IMR-90 (cell line): ENCODE data around the gene STAT4. TPM values are rescaled to one million over a fixed set of nuclear protein-coding genes. Genes with fewer than 3 reads are reported as not detected.

Source experiments
- ATAC-seq: fragments of 200-7000 bp; cut with Tn5 transposase; 2 replicates; pipeline ENCODE4 v1.9.1; 2020; ENCODE audit warnings: low read depth, mild to moderate bottlenecking, moderate library complexity
- BruUV-seq: library from RNA; stranded (reverse); fragments of 400-500 nt; replicated peaks from 2 replicates; lab custom pipeline; 2021; lab: Mats Ljungman, UMichigan
- CTCF ChIA-PET: fragments of 300-600 bp; formaldehyde crosslinking; extraction: SDS; loops from one replicate; lab custom pipeline; 2021; ENCODE audit warnings: antibody characterized with exemption; lab: Yijun Ruan, JAX
- POLR2A ChIA-PET: fragments of 300-600 bp; sonication (Branson Sonifier 250); formaldehyde crosslinking; loops from one replicate; lab custom pipeline; 2022; ENCODE audit warnings: antibody characterized with exemption; ENCODE audit not compliant: unreplicated experiment; lab: Charles Lee
- DNase-seq: peaks from one replicate; pipeline ENCODE4 v3.0.0; 2013
- H2AFZ ChIP-seq: replicated peaks from 2 replicates; pipeline ENCODE3; 2013; ENCODE audit warnings: low read length, mild to moderate bottlenecking; ENCODE audit not compliant: poor library complexity
- H2AK5ac ChIP-seq: 2 replicates; pipeline ENCODE4 v1.6.1; 2013; ENCODE audit warnings: low read depth, low read length, inconsistent platforms
- H2AK9ac ChIP-seq: replicated peaks from 2 replicates; pipeline ENCODE3; 2013; ENCODE audit warnings: mild to moderate bottlenecking, low read depth, low read length, moderate library complexity; ENCODE audit not compliant: poor library complexity
- H2BK120ac ChIP-seq: 2 replicates; pipeline ENCODE4 v1.6.1; 2013; ENCODE audit warnings: low read depth, low read length, inconsistent platforms
- H2BK15ac ChIP-seq: 3 replicates; pipeline ENCODE4 v1.6.1; 2013; ENCODE audit warnings: low read depth, low read length, inconsistent platforms
- H2BK20ac ChIP-seq: 2 replicates; pipeline ENCODE4 v1.6.1; 2013; ENCODE audit warnings: low read depth, mild to moderate bottlenecking, inconsistent platforms, low read length, moderate library complexity
- H2BK5ac ChIP-seq: 2 replicates; pipeline ENCODE4 v1.6.1; 2013; ENCODE audit warnings: mild to moderate bottlenecking, low read depth, low read length, inconsistent platforms; ENCODE audit not compliant: poor library complexity, severe bottlenecking
- H3K14ac ChIP-seq: replicated peaks from 2 replicates; pipeline ENCODE4 v1.6.1; 2013; ENCODE audit warnings: low read depth, low read length, inconsistent platforms
- H3K18ac ChIP-seq: 2 replicates; pipeline ENCODE4 v1.6.1; 2013; ENCODE audit warnings: low read depth, low read length, control low read depth
- H3K23ac ChIP-seq: 2 replicates; pipeline ENCODE4 v1.6.1; 2013; ENCODE audit warnings: low read depth, low read length, inconsistent platforms
- H3K27ac ChIP-seq: 2 replicates; pipeline ENCODE4 v1.5.1; 2013; ENCODE audit warnings: mild to moderate bottlenecking, control low read depth, low read length; ENCODE audit not compliant: insufficient read depth
- H3K27me3 ChIP-seq: 2 replicates; pipeline ENCODE4 v1.6.1; 2013; ENCODE audit warnings: low read length; ENCODE audit not compliant: control insufficient read depth, insufficient read depth
- H3K36me3 ChIP-seq: 2 replicates; pipeline ENCODE4 v1.6.1; 2013; ENCODE audit warnings: low read length, mixed read lengths; ENCODE audit not compliant: control insufficient read depth, insufficient read depth
- H3K4ac ChIP-seq: 2 replicates; pipeline ENCODE4 v1.6.1; 2013; ENCODE audit warnings: low read depth, low read length, inconsistent platforms
- H3K4me1 ChIP-seq: 2 replicates; pipeline ENCODE4 v1.6.1; 2013; ENCODE audit warnings: low read length, mixed read lengths; ENCODE audit not compliant: control insufficient read depth, insufficient read depth
- H3K4me2 ChIP-seq: 2 replicates; pipeline ENCODE4 v1.6.1; 2013; ENCODE audit warnings: low read depth, mild to moderate bottlenecking, control low read depth, low read length, moderate library complexity
- H3K4me3 ChIP-seq: 2 replicates; pipeline ENCODE4 v1.5.1; 2013; ENCODE audit warnings: low read depth, mild to moderate bottlenecking, control low read depth, low read length, moderate library complexity; ENCODE audit not compliant: insufficient read depth
- H3K56ac ChIP-seq: 2 replicates; pipeline ENCODE4 v1.6.1; 2013; ENCODE audit warnings: low read length, inconsistent platforms; ENCODE audit not compliant: insufficient read depth; ENCODE audit errors: extremely low read depth
- H3K79me1 ChIP-seq, 2 experiments: 2 replicates each; pipeline ENCODE4 v1.6.1; 2013; ENCODE audit warnings: low read length in 2 of 2, inconsistent platforms in 1 of 2, low read depth in 1 of 2
- H3K9ac ChIP-seq: 2 replicates; pipeline ENCODE4 v1.6.1; 2013; ENCODE audit warnings: low read depth, low read length, control low read depth
- H3K9me1 ChIP-seq: 2 replicates; pipeline ENCODE4 v1.6.1; 2013; ENCODE audit warnings: low read length, inconsistent platforms; ENCODE audit not compliant: insufficient read depth
- H3K9me3 ChIP-seq: 2 replicates; pipeline ENCODE4 v1.6.1; 2013; ENCODE audit warnings: low read length; ENCODE audit not compliant: control insufficient read depth, insufficient read depth
- H4K20me1 ChIP-seq: 2 replicates; pipeline ENCODE4 v1.6.1; 2013; ENCODE audit warnings: low read length, inconsistent platforms; ENCODE audit not compliant: insufficient read depth
- H4K5ac ChIP-seq: 2 replicates; pipeline ENCODE4 v1.6.1; 2013; ENCODE audit warnings: mild to moderate bottlenecking, low read depth, low read length, control low read depth
- H4K8ac ChIP-seq, 2 experiments: 2 replicates each; pipeline ENCODE4 v1.6.1; 2013; ENCODE audit warnings: low read depth in 2 of 2, low read length in 2 of 2, control low read depth in 1 of 2, inconsistent platforms in 1 of 2
- H4K91ac ChIP-seq: 2 replicates; pipeline ENCODE4 v1.6.1; 2013; ENCODE audit warnings: low read depth, low read length, inconsistent platforms; ENCODE audit not compliant: insufficient read depth
- BHLHE40 ChIP-seq: fragments of 150-350 bp; IDR thresholded peaks from 2 replicates; pipeline ENCODE4 v1.6.1; 2016; ENCODE audit warnings: mild to moderate bottlenecking, low read depth, low read length
- CEBPB ChIP-seq: IDR thresholded peaks from 2 replicates; pipeline ENCODE4 v1.6.1; 2012; ENCODE audit warnings: low read depth, low read length, improper control_type of control experiment
- FOS ChIP-seq: fragments of 150-350 bp; IDR thresholded peaks from 2 replicates; pipeline ENCODE4 v1.6.1; 2016; ENCODE audit warnings: low read depth, low read length
- MAFK ChIP-seq: IDR thresholded peaks from 2 replicates; pipeline ENCODE4 v1.6.1; 2012; ENCODE audit warnings: low read depth, low read length, improper control_type of control experiment
- MAZ ChIP-seq: IDR thresholded peaks from 2 replicates; pipeline ENCODE4 v1.6.1; 2012; ENCODE audit warnings: low read depth, mild to moderate bottlenecking, low read length, improper control_type of control experiment, moderate library complexity, borderline replicate concordance
- RFX5 ChIP-seq: IDR thresholded peaks from 2 replicates; pipeline ENCODE4 v1.8.0; 2012; ENCODE audit warnings: low read depth, mild to moderate bottlenecking, low read length, moderate library complexity
- WGBS, 2 experiments: methylation state at CpG; one replicate each; pipeline versions ENCODE4 v1.1.5 to v1.1.7; 2013; ENCODE audit warnings: missing lambda C conversion rate in 2 of 2; ENCODE audit not compliant: insufficient read length in 1 of 2; ENCODE audit errors: extremely low coverage in 2 of 2; 5-methylcytosine and 5-hydroxymethylcytosine counted together
- dilution Hi-C: fragments of 300-500 bp; cut with HindIII; formaldehyde crosslinking; loops from one replicate; pipeline ENCODE4 v1.14.3; 2018; ENCODE audit warnings: low sequenced_read_pairs; ENCODE audit not compliant: unreplicated experiment
- in situ Hi-C: fragments of 300-500 bp; cut with MboI; formaldehyde crosslinking; loops from 3 replicates; pipeline ENCODE4 v1.14.3; 2019; ENCODE audit warnings: low sequenced_read_pairs, inconsistent platforms, mixed read lengths
- intact Hi-C: fragments of 100-400 bp; cut with micrococcal nuclease; formaldehyde crosslinking; loops from 2 replicates; pipeline ENCODE4 v1.10.0; 2022
- polyA plus RNA-seq, 3 experiments: library from polyadenylated mRNA; depleted of rRNA; stranded (reverse); fragments of >200 nt; gene quantifications; 2 replicates each; pipeline ENCODE4 v1.2.3, GENCODE V29; 2012; ENCODE audit warnings: low replicate concordance in 1 of 3
- total RNA-seq: library from RNA; depleted of rRNA; stranded (reverse); fragments of >200 nt; gene quantifications from 2 replicates; pipeline ENCODE4 v1.2.3, GENCODE V29; 2012
- TF ChIP-seq, protein P1 (sequence below): conservative IDR thresholded peaks from 2 replicates; pipeline ENCODE4 v1.5.1; 2012; ENCODE audit warnings: mild to moderate bottlenecking, low read depth, low read length, improper control_type of control experiment

The STAT4 gene
- total and polyA plus RNA-seq, 2 of the 4 experiments (the other 2 are of a cell fraction): 0.36 to 0.48 TPM

DNA sequence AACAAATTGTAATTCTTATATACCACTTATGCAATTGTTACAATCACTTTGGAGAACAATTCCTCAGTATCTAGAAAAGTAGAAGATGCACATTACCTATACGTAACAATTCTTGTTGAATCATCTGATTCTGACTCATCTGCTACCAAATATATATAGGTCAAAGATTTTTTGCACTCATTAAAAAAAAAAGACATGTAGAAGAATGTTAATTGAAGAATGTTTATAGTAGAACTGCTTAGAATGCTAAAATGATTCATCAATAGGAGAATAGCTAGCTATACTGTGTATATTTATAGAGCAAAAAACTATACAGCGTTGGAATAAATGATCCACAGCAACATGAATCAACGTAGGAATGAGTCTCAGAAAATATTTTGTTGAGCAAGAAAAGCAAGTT, 107.4 kb downstream of the STAT4 start:
- H3K23ac ChIP-seq: no peak overlapping the region
- ChIA-PET POLR2A (interaction anchor here (0.6 kb wide), 1 partner anchor 298 kb away, joined by 3 read pairs; no protein-coding TSS in a partner anchor), CTCF (interaction anchor here (0.6 kb wide), 2 partner anchors 184 to 562 kb away, joined by 3 to 7 read pairs; no protein-coding TSS in a partner anchor)
- H3K79me1 ChIP-seq: no peaks in the 10 kb centered on the region
- H3K4ac ChIP-seq: no peak overlapping the region
- H3K4me3 ChIP-seq: no peak overlapping the region
- H3K14ac ChIP-seq: no peak overlapping the region
- WGBS, 2 experiments: no CpG with 5 or more reads among the region's 3 CpGs
- H4K5ac ChIP-seq: no peak overlapping the region
- peak; percentile 76 for DNase-seq
- H3K36me3 ChIP-seq: no peaks in the 10 kb centered on the region
- intact Hi-C loops (no loop called here), in situ Hi-C loops (no loop called here), dilution Hi-C loops (no loop called here)
- no peak overlapping the region for H3K4me2 ChIP-seq
- peak; percentile 50 for ATAC-seq
- no peak overlapping the region for H2BK120ac ChIP-seq
- H3K9ac ChIP-seq: no peak overlapping the region
- no peak overlapping the region for H4K91ac ChIP-seq
- BruUV-seq: no TSS peak
- H2AK5ac ChIP-seq: no peak overlapping the region
- no peak overlapping the region for H2BK20ac ChIP-seq
- H3K9me1 ChIP-seq: peaks cover 7% of the 10 kb centered on the region
- peaks cover 17% of the 10 kb centered on the region for H3K4me1 ChIP-seq
- H2AK9ac ChIP-seq: no peak overlapping the region
- H4K20me1 ChIP-seq: no peaks in the 10 kb centered on the region
- H2AFZ ChIP-seq: no peak overlapping the region
- peak overlapping the region; percentile 54 for H2BK5ac ChIP-seq
- H3K18ac ChIP-seq: no peak overlapping the region
- peak; percentile 40 for TF ChIP-seq FOS
- no peak for TF ChIP-seq MAZ
- no peak for TF ChIP-seq RFX5
- peak; percentile 40 for TF ChIP-seq MAFK
- no peak; the same call in 1 of the 2 replicates for TF ChIP-seq BHLHE40
- TF ChIP-seq, protein P1, sequence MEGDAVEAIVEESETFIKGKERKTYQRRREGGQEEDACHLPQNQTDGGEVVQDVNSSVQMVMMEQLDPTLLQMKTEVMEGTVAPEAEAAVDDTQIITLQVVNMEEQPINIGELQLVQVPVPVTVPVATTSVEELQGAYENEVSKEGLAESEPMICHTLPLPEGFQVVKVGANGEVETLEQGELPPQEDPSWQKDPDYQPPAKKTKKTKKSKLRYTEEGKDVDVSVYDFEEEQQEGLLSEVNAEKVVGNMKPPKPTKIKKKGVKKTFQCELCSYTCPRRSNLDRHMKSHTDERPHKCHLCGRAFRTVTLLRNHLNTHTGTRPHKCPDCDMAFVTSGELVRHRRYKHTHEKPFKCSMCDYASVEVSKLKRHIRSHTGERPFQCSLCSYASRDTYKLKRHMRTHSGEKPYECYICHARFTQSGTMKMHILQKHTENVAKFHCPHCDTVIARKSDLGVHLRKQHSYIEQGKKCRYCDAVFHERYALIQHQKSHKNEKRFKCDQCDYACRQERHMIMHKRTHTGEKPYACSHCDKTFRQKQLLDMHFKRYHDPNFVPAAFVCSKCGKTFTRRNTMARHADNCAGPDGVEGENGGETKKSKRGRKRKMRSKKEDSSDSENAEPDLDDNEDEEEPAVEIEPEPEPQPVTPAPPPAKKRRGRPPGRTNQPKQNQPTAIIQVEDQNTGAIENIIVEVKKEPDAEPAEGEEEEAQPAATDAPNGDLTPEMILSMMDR: no peak
- TF ChIP-seq CEBPB: peak; percentile 63
- no peak overlapping the region for H2BK15ac ChIP-seq
- no peak overlapping the region for H3K27ac ChIP-seq
- no peak overlapping the region for H3K56ac ChIP-seq
- H4K8ac ChIP-seq: no peak overlapping the region
- H3K27me3 ChIP-seq: no peaks in the 10 kb centered on the region
- peaks cover 3% of the 10 kb centered on the region for H3K9me3 ChIP-seq
